Measurements from ENCODE around the gene GINS2. TPM values are rescaled to one million over a fixed set of nuclear protein-coding genes. Genes with fewer than 3 reads are reported as not detected.

GINS2 gene
- total RNA-seq, 2 experiments from 2014 or later: 1.1 to 1.4 TPM

DNA sequence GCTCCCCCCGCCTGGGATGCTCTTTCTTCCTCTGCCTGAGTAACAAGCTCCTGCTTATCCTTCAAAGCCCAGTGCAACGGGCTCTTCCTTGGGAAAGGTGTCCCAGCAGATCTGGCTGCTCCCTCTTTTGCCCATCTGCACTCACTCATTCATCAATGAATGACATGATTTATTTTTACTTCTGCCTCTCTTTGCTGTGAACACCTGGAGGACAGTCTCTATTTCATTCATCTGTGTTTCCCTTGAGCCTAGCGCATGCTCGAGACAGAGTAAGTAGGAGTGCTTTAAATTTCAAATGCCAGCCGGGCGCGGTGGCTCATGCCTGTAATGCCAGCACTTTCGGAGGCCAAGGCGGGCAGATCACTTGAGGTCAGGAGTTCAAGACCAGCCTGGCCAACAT, 22.0 kb upstream of the GINS2 start:
- Histone ChIP-seq H3K9me3 (ENCODE audit: control insufficient read depth in 1 of 2, insufficient read depth in 1 of 2, low read length in 2 of 2) (peaks cover 7 to 11% of the 10 kb centered on the region in 2 experiments), H3K4me3 (ENCODE audit: low read length) (no peak overlapping the region), H3K27me3 (ENCODE audit: control insufficient read depth in 1 of 2, insufficient read depth in 2 of 2, low read length in 2 of 2) (no peaks in the 10 kb centered on the region), H3K36me3 (ENCODE audit: insufficient read depth, low read length) (peaks cover 2% of the 10 kb centered on the region), H3K27ac (ENCODE audit: low read depth in 1 of 2, low read length in 2 of 2) (no peak overlapping the region), H3K4me1 (ENCODE audit: insufficient read depth, low read length) (peaks cover 5% of the 10 kb centered on the region)
- ChIA-PET CTCF (no interaction called here), POLR2A (no interaction called here)
- intact Hi-C loops (cut with DNase I, micrococcal nuclease): no loop called here
- Mint-ChIP-seq H3K9me3 (peaks cover 4% of the 10 kb centered on the region), H3K27ac (no peak overlapping the region), H3K4me3 (no peak overlapping the region), H3K36me3 (ENCODE audit: low read depth) (peaks cover 8% of the 10 kb centered on the region), H3K4me1 (ENCODE audit: low read depth) (peaks cover 7% of the 10 kb centered on the region), H3K27me3 (no peaks in the 10 kb centered on the region)
- DNase-seq (no peak), ATAC-seq (ENCODE audit: poor library complexity) (no peak)
- TF ChIP-seq CTCF (IDR thresholded peaks at IDR 0.05): no peak

- Histone ChIP-seq H3K36me3 (ENCODE audit: insufficient read depth, low read length) (peaks cover 2% of the 10 kb centered on the region), H3K4me1 (ENCODE audit: insufficient read depth, low read length) (no peaks in the 10 kb centered on the region), H3K9me3 (ENCODE audit: control insufficient read depth in 1 of 2, insufficient read depth in 1 of 2, low read length in 2 of 2) (peaks cover 7 to 11% of the 10 kb centered on the region in 2 experiments), H3K27ac (ENCODE audit: low read depth in 1 of 2, low read length in 2 of 2) (no peak overlapping the region), H3K4me3 (ENCODE audit: low read length) (no peak overlapping the region), H3K27me3 (ENCODE audit: control insufficient read depth in 1 of 2, insufficient read depth in 2 of 2, low read length in 2 of 2) (no peaks in the 10 kb centered on the region)
- Mint-ChIP-seq H3K9me3 (peaks cover 4% of the 10 kb centered on the region), H3K27ac (no peak overlapping the region), H3K36me3 (ENCODE audit: low read depth) (peaks cover 8% of the 10 kb centered on the region), H3K4me1 (ENCODE audit: low read depth) (no peaks in the 10 kb centered on the region), H3K27me3 (no peaks in the 10 kb centered on the region), H3K4me3 (no peak overlapping the region)
- POLR2A ChIA-PET: no interaction called here
- no peak for ATAC-seq (ENCODE audit: poor library complexity)
- intact Hi-C loops (cut with DNase I, micrococcal nuclease): no loop called here
- CTCF ChIA-PET: no interaction called here
- no peak for DNase-seq
- TF ChIP-seq CTCF (IDR thresholded peaks at IDR 0.05): no peak
These were observed 21.2 kb upstream of the GINS2 start for GRCh38 chr16:85709766-85710585.

DNA sequence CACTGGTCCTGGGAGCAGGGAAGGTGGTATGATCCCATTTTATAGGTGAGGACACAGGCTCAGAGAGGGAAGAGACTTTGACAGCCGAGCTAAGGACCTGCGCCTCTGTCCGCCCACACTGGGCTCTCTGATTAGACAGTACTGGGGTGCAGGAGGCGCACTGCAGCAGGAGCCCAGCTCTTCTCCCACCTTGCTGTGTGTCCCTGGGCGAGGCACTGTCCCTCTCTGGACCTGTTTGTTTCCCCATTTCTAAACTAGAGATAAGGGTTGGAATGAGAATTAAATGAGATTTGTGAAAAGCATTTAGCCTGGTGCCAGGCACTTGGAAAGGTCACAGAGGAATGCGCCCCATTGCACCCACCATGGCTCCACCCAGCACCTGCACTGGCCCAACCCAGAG, 19.6 kb upstream of the GINS2 start:
- no peak for TF ChIP-seq CTCF (IDR thresholded peaks at IDR 0.05)
- no peak overlapping the region for H3K27ac ChIP-seq (ENCODE audit: low read depth in 1 of 2, low read length in 2 of 2)
- H3K27ac Mint-ChIP-seq: no peak overlapping the region
- CTCF ChIA-PET: no interaction called here
- DNase-seq (no peak), ATAC-seq (ENCODE audit: poor library complexity) (no peak)
- intact Hi-C loops (cut with DNase I, micrococcal nuclease): no loop called here
- no peaks in the 10 kb centered on the region for H3K4me1 Mint-ChIP-seq (ENCODE audit: low read depth)
- H3K4me1 ChIP-seq (ENCODE audit: insufficient read depth, low read length): no peaks in the 10 kb centered on the region
- peaks cover 7 to 11% of the 10 kb centered on the region in 2 experiments for H3K9me3 ChIP-seq (ENCODE audit: control insufficient read depth in 1 of 2, insufficient read depth in 1 of 2, low read length in 2 of 2)
- H3K36me3 ChIP-seq (ENCODE audit: insufficient read depth, low read length): peaks cover 2% of the 10 kb centered on the region
- no peak overlapping the region for H3K4me3 Mint-ChIP-seq
- H3K27me3 Mint-ChIP-seq: no peaks in the 10 kb centered on the region
- H3K9me3 Mint-ChIP-seq: peaks cover 4% of the 10 kb centered on the region
- POLR2A ChIA-PET: no interaction called here
- peaks cover 8% of the 10 kb centered on the region for H3K36me3 Mint-ChIP-seq (ENCODE audit: low read depth)
- no peak overlapping the region for H3K4me3 ChIP-seq (ENCODE audit: low read length)
- H3K27me3 ChIP-seq (ENCODE audit: control insufficient read depth in 1 of 2, insufficient read depth in 2 of 2, low read length in 2 of 2): no peaks in the 10 kb centered on the region

Data from CD4-positive, alpha-beta T cell (primary cell).